ENCODE results near the gene FOXB1. TPM values are rescaled to one million over a fixed set of nuclear protein-coding genes. Genes with fewer than 3 reads are reported as not detected.
A peak's percentile ranks its signal among the peaks of the same experiment; 100 is the strongest.

FOXB1 gene
- total and polyA plus RNA-seq, 2 of the 13 experiments (the other 11 are each of a cell fraction or from before 2014, with no cell fraction given) = not detected

DNA sequence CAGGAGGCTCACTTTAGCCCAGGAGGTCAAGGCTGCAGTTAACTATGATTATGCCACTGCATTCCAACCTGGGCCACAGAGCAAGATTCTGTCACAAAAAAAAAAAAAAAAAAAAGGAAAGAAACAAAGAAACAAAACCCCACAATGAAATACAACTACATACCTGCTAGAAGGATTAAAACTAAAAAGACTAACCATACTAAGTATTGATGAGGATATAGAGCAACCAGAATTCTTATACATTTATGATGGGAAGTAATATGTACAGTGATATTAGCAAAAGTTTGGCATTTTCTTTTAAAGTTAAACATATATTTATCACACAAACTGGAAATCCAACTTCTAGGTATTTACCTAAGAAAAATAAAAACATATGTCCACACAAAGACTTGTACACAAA lies 40.2 kb upstream of the FOXB1 start:
- Histone ChIP-seq H2AFZ (ENCODE audit: low read length) (no peak overlapping the region), H3K4me1 (ENCODE audit: insufficient read depth, low read length) (no peaks in the 10 kb centered on the region), H3K9me3 (ENCODE audit: low read length) (peaks cover 32% of the 10 kb centered on the region), H3K36me3 (replicated peaks in 1 of 2; ENCODE audit: control insufficient read depth in 1 of 2, insufficient read depth in 2 of 2, low read length in 2 of 2) (no peaks in the 10 kb centered on the region), H3K4me3 (replicated peaks in 1 of 3; ENCODE audit: insufficient read depth in 1 of 3, low read depth in 2 of 3, low read length in 3 of 3) (no peak overlapping the region), H3K9ac (ENCODE audit: insufficient read depth, low read depth, low read length) (no peak overlapping the region), H3K4me2 (ENCODE audit: low read depth, low read length) (no peak overlapping the region), H3K27ac (ENCODE audit: extremely low read length, insufficient read depth, low read length) (no peak overlapping the region), H3K79me2 (ENCODE audit: insufficient read depth, low read length) (no peaks in the 10 kb centered on the region), H4K20me1 (ENCODE audit: insufficient read depth, low read length) (no peaks in the 10 kb centered on the region), H3K27me3 (ENCODE audit: control insufficient read depth in 1 of 2, insufficient read depth in 2 of 2, low read length in 2 of 2) (no peaks in the 10 kb centered on the region; a peak in 1 of 5 replicates)
- in situ Hi-C loops (cut with HindIII; ENCODE audit: extremely low pct_ligation_motif_present, low pct_unique_long_range_greater_than_20kb) (no loop called here), intact Hi-C loops (cut with micrococcal nuclease; ENCODE audit: unreplicated experiment) (no loop called here)
- CTCF ChIA-PET (ENCODE audit: low intra/inter-chr PET ratio, low total read pairs) = no interaction called here
- TF ChIP-seq, protein P1, sequence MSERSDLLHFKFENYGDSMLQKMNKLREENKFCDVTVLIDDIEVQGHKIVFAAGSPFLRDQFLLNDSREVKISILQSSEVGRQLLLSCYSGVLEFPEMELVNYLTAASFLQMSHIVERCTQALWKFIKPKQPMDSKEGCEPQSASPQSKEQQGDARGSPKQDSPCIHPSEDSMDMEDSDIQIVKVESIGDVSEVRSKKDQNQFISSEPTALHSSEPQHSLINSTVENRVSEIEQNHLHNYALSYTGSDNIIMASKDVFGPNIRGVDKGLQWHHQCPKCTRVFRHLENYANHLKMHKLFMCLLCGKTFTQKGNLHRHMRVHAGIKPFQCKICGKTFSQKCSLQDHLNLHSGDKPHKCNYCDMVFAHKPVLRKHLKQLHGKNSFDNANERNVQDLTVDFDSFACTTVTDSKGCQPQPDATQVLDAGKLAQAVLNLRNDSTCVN (CRISPR knock-in tag; IDR thresholded peaks at IDR 0.05; ENCODE audit: borderline replicate concordance) = no peak
- 0 out of 2 replicates have a peak, but pooled peaks have one; percentile 13 for TF ChIP-seq FOSL2 (CRISPR knock-in tag; IDR thresholded peaks at IDR 0.05)
- POLR2A ChIA-PET = no interaction called here
- no TSS peak for BruUV-seq (replicated peaks)
- ATAC-seq (no peak), DNase-seq (ENCODE audit: low spot score) (peak; percentile 4), FAIRE-seq (no peak)

DNA sequence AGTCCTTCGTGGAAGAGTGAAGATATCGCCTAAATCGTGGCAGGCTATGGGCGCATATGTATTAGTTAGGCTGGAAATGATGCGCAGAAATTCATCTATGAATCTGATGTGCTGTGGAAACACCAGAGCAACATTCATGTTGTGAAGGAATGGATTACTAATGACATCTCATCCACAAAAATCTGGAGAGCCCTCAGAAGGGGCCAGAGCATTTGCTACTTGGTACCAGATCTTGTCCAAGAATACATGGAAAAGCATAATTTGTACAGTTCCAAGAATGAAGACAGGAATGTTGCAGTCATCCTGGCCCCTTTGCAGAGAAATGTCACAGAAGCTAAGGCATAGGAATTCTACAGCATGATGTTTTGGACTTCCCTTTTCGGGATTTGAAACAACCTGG lies 38.4 kb upstream of the FOXB1 start:
- peaks cover 17% of the 10 kb centered on the region for H3K9me3 ChIP-seq (ENCODE audit: low read length)
- H3K9ac ChIP-seq (ENCODE audit: insufficient read depth, low read depth, low read length) = no peak overlapping the region
- in situ Hi-C loops (cut with HindIII; ENCODE audit: extremely low pct_ligation_motif_present, low pct_unique_long_range_greater_than_20kb) = no loop called here
- DNase-seq (ENCODE audit: low spot score) (no peak), FAIRE-seq (no peak), ATAC-seq (no peak)
- 57% methylated on average over 6 of the region's 6 CpGs for WGBS (ENCODE audit: low lambda C conversion rate)
- no peak overlapping the region for H2AFZ ChIP-seq (ENCODE audit: low read length)
- no peak overlapping the region for H3K4me2 ChIP-seq (ENCODE audit: low read depth, low read length)
- no peaks in the 10 kb centered on the region for H3K36me3 ChIP-seq (replicated peaks in 1 of 2; ENCODE audit: control insufficient read depth in 1 of 2, insufficient read depth in 2 of 2, low read length in 2 of 2)
- H3K79me2 ChIP-seq (ENCODE audit: insufficient read depth, low read length) = no peaks in the 10 kb centered on the region
- intact Hi-C loops (cut with micrococcal nuclease; ENCODE audit: unreplicated experiment) = no loop called here
- no TSS peak for BruUV-seq (replicated peaks)
- H3K4me1 ChIP-seq (ENCODE audit: insufficient read depth, low read length) = no peaks in the 10 kb centered on the region
- no peaks in the 10 kb centered on the region for H4K20me1 ChIP-seq (ENCODE audit: insufficient read depth, low read length)
- no peak overlapping the region for H3K4me3 ChIP-seq (replicated peaks in 1 of 3; ENCODE audit: insufficient read depth in 1 of 3, low read depth in 2 of 3, low read length in 3 of 3)
- ChIA-PET POLR2A (no interaction called here), CTCF (ENCODE audit: low intra/inter-chr PET ratio, low total read pairs) (no interaction called here)
- H3K27ac ChIP-seq (ENCODE audit: extremely low read length, insufficient read depth, low read length) = no peak overlapping the region
- H3K27me3 ChIP-seq (ENCODE audit: control insufficient read depth in 1 of 2, insufficient read depth in 2 of 2, low read length in 2 of 2) = no peaks in the 10 kb centered on the region; a peak in 1 of 5 replicates
- TF ChIP-seq ERF (CRISPR knock-in tag; IDR thresholded peaks at IDR 0.05) = no peak
- TF ChIP-seq CREM (IDR thresholded peaks at IDR 0.05) = no peak
- no peak for TF ChIP-seq CREM (CRISPR knock-in tag; IDR thresholded peaks at IDR 0.05)
- no peak for TF ChIP-seq POGZ (CRISPR knock-in tag; IDR thresholded peaks at IDR 0.05)
- no peak for TF ChIP-seq AHR (CRISPR knock-in tag; IDR thresholded peaks at IDR 0.05)
- TF ChIP-seq REPIN1 (CRISPR knock-in tag; IDR thresholded peaks at IDR 0.05; ENCODE audit: borderline replicate concordance, low read depth) = no peak
- TF ChIP-seq, protein P2, sequence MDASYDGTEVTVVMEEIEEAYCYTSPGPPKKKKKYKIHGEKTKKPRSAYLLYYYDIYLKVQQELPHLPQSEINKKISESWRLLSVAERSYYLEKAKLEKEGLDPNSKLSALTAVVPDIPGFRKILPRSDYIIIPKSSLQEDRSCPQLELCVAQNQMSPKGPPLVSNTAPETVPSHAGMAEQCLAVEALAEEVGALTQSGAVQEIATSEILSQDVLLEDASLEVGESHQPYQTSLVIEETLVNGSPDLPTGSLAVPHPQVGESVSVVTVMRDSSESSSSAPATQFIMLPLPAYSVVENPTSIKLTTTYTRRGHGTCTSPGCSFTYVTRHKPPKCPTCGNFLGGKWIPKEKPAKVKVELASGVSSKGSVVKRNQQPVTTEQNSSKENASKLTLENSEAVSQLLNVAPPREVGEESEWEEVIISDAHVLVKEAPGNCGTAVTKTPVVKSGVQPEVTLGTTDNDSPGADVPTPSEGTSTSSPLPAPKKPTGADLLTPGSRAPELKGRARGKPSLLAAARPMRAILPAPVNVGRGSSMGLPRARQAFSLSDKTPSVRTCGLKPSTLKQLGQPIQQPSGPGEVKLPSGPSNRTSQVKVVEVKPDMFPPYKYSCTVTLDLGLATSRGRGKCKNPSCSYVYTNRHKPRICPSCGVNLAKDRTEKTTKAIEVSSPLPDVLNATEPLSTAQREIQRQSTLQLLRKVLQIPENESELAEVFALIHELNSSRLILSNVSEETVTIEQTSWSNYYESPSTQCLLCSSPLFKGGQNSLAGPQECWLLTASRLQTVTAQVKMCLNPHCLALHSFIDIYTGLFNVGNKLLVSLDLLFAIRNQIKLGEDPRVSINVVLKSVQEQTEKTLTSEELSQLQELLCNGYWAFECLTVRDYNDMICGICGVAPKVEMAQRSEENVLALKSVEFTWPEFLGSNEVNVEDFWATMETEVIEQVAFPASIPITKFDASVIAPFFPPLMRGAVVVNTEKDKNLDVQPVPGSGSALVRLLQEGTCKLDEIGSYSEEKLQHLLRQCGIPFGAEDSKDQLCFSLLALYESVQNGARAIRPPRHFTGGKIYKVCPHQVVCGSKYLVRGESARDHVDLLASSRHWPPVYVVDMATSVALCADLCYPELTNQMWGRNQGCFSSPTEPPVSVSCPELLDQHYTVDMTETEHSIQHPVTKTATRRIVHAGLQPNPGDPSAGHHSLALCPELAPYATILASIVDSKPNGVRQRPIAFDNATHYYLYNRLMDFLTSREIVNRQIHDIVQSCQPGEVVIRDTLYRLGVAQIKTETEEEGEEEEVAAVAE (CRISPR knock-in tag; IDR thresholded peaks at IDR 0.05; ENCODE audit: borderline replicate concordance) = no peak
- TF ChIP-seq KAT2B (IDR thresholded peaks at IDR 0.05; ENCODE audit: borderline replicate concordance, low read depth, low read length) = no peak
- TF ChIP-seq ZNF430 (CRISPR knock-in tag; IDR thresholded peaks at IDR 0.05) = no peak
- no peak for TF ChIP-seq PRMT3 (CRISPR knock-in tag; IDR thresholded peaks at IDR 0.05; ENCODE audit: borderline replicate concordance, low read depth)
- TF ChIP-seq, protein P3, sequence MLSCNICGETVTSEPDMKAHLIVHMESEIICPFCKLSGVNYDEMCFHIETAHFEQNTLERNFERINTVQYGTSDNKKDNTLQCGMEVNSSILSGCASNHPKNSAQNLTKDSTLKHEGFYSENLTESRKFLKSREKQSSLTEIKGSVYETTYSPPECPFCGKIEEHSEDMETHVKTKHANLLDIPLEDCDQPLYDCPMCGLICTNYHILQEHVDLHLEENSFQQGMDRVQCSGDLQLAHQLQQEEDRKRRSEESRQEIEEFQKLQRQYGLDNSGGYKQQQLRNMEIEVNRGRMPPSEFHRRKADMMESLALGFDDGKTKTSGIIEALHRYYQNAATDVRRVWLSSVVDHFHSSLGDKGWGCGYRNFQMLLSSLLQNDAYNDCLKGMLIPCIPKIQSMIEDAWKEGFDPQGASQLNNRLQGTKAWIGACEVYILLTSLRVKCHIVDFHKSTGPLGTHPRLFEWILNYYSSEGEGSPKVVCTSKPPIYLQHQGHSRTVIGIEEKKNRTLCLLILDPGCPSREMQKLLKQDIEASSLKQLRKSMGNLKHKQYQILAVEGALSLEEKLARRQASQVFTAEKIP (CRISPR knock-in tag; IDR thresholded peaks at IDR 0.05; ENCODE audit: borderline replicate concordance) = no peak
